Ovary (tissue), 9 donors: ENCODE measurements around the gene GSTM4. TPM values are rescaled to one million over a fixed set of nuclear protein-coding genes. Genes with fewer than 3 reads are reported as not detected.

ENCODE experiments used
- DNase-seq, 5 donors: peaks; one replicate each; pipeline ENCODE4 v3.0.0-alpha.2; 2019 to 2020
- H3K27ac ChIP-seq, 2 donors: fragments of 200-600 bp; one replicate each; pipeline versions ENCODE4 v1.5.1 to v1.8.0; 2019 to 2022
- H3K27me3 ChIP-seq: fragments of 200-600 bp; one replicate; pipeline ENCODE4 v1.8.0; 2022
- H3K36me3 ChIP-seq: fragments of 200-600 bp; sonication (generic); one replicate; pipeline ENCODE4 v1.5.1; 2019
- H3K4me1 ChIP-seq: one replicate; pipeline ENCODE4 v1.8.1; 2013; ENCODE audit warnings: mild to moderate bottlenecking, moderate library complexity; ENCODE audit not compliant: insufficient read depth
- H3K4me3 ChIP-seq: fragments of 200-600 bp; sonication (generic); one replicate; pipeline ENCODE4 v1.5.1; 2017
- H3K9me3 ChIP-seq, 2 donors: fragments of 200-600 bp in 1 of 2; sonication (generic) in 1 of 2; one replicate each; pipeline versions ENCODE4 v1.5.1 to v1.8.1; 2013 to 2019; ENCODE audit warnings: mild to moderate bottlenecking in 1 of 2, moderate library complexity in 1 of 2
- CTCF ChIP-seq, 3 donors: fragments of 450-650 bp in 2 of 3; fragments of 200-600 bp in 1 of 3; IDR thresholded peaks; one replicate each; pipeline versions ENCODE4 v1.5.1 to v1.8.0; 2016 to 2022; ENCODE audit warnings: antibody characterized with exemption in 3 of 3, mild to moderate bottlenecking in 1 of 3
- EP300 ChIP-seq: sonication (generic); formaldehyde crosslinking; IDR thresholded peaks from one replicate; pipeline ENCODE4 v1.6.1; 2017; ENCODE audit warnings: antibody characterized with exemption
- POLR2A ChIP-seq: fragments of 450-650 bp; IDR thresholded peaks from one replicate; pipeline ENCODE4 v1.6.1; 2017; ENCODE audit warnings: antibody characterized with exemption, mild to moderate bottlenecking, moderate library complexity
- WGBS, 3 donors: extraction: QIAGEN DNeasy Blood & Tissue Kit in 1 of 3; methylation state at CpG; one replicate each; pipeline versions ENCODE4 v1.1.5 to v1.1.7; 2013 to 2017; 5-methylcytosine and 5-hydroxymethylcytosine counted together
- intact Hi-C, 4 donors: fragments of 100-400 bp; cut with DNase I; formaldehyde crosslinking; loops; one replicate each; pipeline versions ENCODE4 v1.11.0 to v1.15.1; 2022 to 2023
- polyA plus RNA-seq, 2 donors: library from polyadenylated mRNA; stranded (reverse); fragments of 200-250 nt in 1 of 2; fragments of 350-450 nt in 1 of 2; fragmentation: Illumina TruSeq in 1 of 2; extraction: RNeasy Lipid Tissue Mini Kit (QIAGEN cat#74804) in 1 of 2; gene quantifications; one replicate each; pipeline ENCODE4 v1.2.3, GENCODE V29; 2013 to 2014
- total RNA-seq, 7 donors: library from RNA; depleted of rRNA in 2 of 7; stranded (reverse); fragments of >200 nt in 2 of 7; fragmentation: NEBNext Ultra II Directional in 3 of 7; extraction: Animal tissue kit (Norgen Biotek cat#: 25700) in 3 of 7; gene quantifications; one replicate each; pipeline versions ENCODE4 v1.1.0 to v1.2.4, GENCODE V29; 2016 to 2023
- donor health status: DM: no; HTN: no; CAD: no; lungs with moderate emphysema.
- donor health status: DM: no; HTN: no; CAD: no.
- donor health status: Bipolar disorder and iron deficiency.
- donor health status: DM: yes; HTN: yes; CAD: no.
- donor health status: DM: no; HTN: no; CAD: no.
- donor health status: DM: yes; HTN: yes; CAD: no.

Gene GSTM4
- total and polyA plus RNA-seq, 9 donors: 23.0 to 116 (median 47.2) TPM

GRCh38 chr1:109620841-109621286 is 35.0 kb upstream of the GSTM4 start:
- H3K9me3 ChIP-seq: no peaks in the 10 kb centered on the region
- 0 to 1% (median 0%) methylated on average over 17 to 18 of the region's 18 CpGs for WGBS, 3 donors
- no peaks in the 10 kb centered on the region for H3K27me3 ChIP-seq
- peak; percentile 89 to 94 (median 93) for DNase-seq
- TF ChIP-seq POLR2A: no peak
- TF ChIP-seq CTCF (IDR thresholded peaks at IDR 0.05): no peak
- no peak for TF ChIP-seq EP300
- no peaks in the 10 kb centered on the region for H3K36me3 ChIP-seq
- peaks cover 8% of the 10 kb centered on the region for H3K4me1 ChIP-seq
- peak overlapping the region; percentile 48 to 84 for H3K27ac ChIP-seq
- intact Hi-C loops: no loop called here
- H3K4me3 ChIP-seq: peak overlapping the region; percentile 59

GRCh38 chr1:109621379-109622136 is 34.3 kb upstream of the GSTM4 start:
- Histone ChIP-seq H3K4me1 (peaks cover 8% of the 10 kb centered on the region), H3K4me3 (peak overlapping the region; percentile 59), H3K27ac (peak overlapping the region in 1 of 2 donors; percentile 48), H3K36me3 (no peaks in the 10 kb centered on the region), H3K27me3 (no peaks in the 10 kb centered on the region), H3K9me3 (no peaks in the 10 kb centered on the region)
- peak in 2 of 5 donors; percentile 21 to 36 for DNase-seq
- WGBS, 3 donors: 36 to 37% (median 37%) methylated on average over 13 of the region's 13 CpGs
- TF ChIP-seq EP300 (no peak), CTCF (IDR thresholded peaks at IDR 0.05) (no peak), POLR2A (no peak)
- intact Hi-C loops: no loop called here

GRCh38 chr1:109622137-109622892 is 33.6 kb upstream of the GSTM4 start:
- Histone ChIP-seq H3K4me3 (no peak overlapping the region), H3K27ac (no peak overlapping the region), H3K36me3 (no peaks in the 10 kb centered on the region), H3K9me3 (no peaks in the 10 kb centered on the region), H3K4me1 (peaks cover 8% of the 10 kb centered on the region), H3K27me3 (no peaks in the 10 kb centered on the region)
- TF ChIP-seq POLR2A (no peak), CTCF (IDR thresholded peaks at IDR 0.05) (no peak), EP300 (no peak)
- intact Hi-C loops: no loop called here
- DNase-seq: no peak
- WGBS, 3 donors: 81 to 87% (median 85%) methylated on average over 11 of the region's 11 CpGs

GRCh38 chr1:109622895-109623294 is 33.0 kb upstream of the GSTM4 start:
- Histone ChIP-seq H3K27me3 (no peaks in the 10 kb centered on the region), H3K27ac (no peak overlapping the region), H3K4me3 (no peak overlapping the region), H3K36me3 (no peaks in the 10 kb centered on the region), H3K9me3 (no peaks in the 10 kb centered on the region), H3K4me1 (peaks cover 8% of the 10 kb centered on the region)
- TF ChIP-seq EP300 (no peak), CTCF (IDR thresholded peaks at IDR 0.05) (no peak), POLR2A (no peak)
- intact Hi-C loops: no loop called here
- 94 to 97% (median 95%) methylated on average over 3 of the region's 3 CpGs for WGBS, 3 donors
- DNase-seq: peak in 1 of 5 donors; percentile 15
